IMR-90 (cell line): Measurements from ENCODE around the gene SVEP1. TPM values are rescaled to one million over a fixed set of nuclear protein-coding genes. Genes with fewer than 3 reads are reported as not detected.

ENCODE experiments used
- ATAC-seq: fragments of 200-7000 bp; cut with Tn5 transposase; 2 replicates; pipeline ENCODE4 v1.9.1; 2020; ENCODE audit warnings: low read depth, mild to moderate bottlenecking, moderate library complexity
- BruUV-seq: library from RNA; stranded (reverse); fragments of 400-500 nt; replicated peaks from 2 replicates; lab custom pipeline; 2021; lab: Mats Ljungman, UMichigan
- CTCF ChIA-PET: fragments of 300-600 bp; formaldehyde crosslinking; extraction: SDS; loops from one replicate; lab custom pipeline; 2021; ENCODE audit warnings: antibody characterized with exemption; lab: Yijun Ruan, JAX
- POLR2A ChIA-PET: fragments of 300-600 bp; sonication (Branson Sonifier 250); formaldehyde crosslinking; loops from one replicate; lab custom pipeline; 2022; ENCODE audit warnings: antibody characterized with exemption; ENCODE audit not compliant: unreplicated experiment; lab: Charles Lee
- DNase-seq: peaks from one replicate; pipeline ENCODE4 v3.0.0; 2013
- H2AFZ ChIP-seq: replicated peaks from 2 replicates; pipeline ENCODE3; 2013; ENCODE audit warnings: low read length, mild to moderate bottlenecking; ENCODE audit not compliant: poor library complexity
- H2AK5ac ChIP-seq: 2 replicates; pipeline ENCODE4 v1.6.1; 2013; ENCODE audit warnings: low read depth, low read length, inconsistent platforms
- H2AK9ac ChIP-seq: replicated peaks from 2 replicates; pipeline ENCODE3; 2013; ENCODE audit warnings: mild to moderate bottlenecking, low read depth, low read length, moderate library complexity; ENCODE audit not compliant: poor library complexity
- H2BK120ac ChIP-seq: 2 replicates; pipeline ENCODE4 v1.6.1; 2013; ENCODE audit warnings: low read depth, low read length, inconsistent platforms
- H2BK15ac ChIP-seq: 3 replicates; pipeline ENCODE4 v1.6.1; 2013; ENCODE audit warnings: low read depth, low read length, inconsistent platforms
- H2BK20ac ChIP-seq: 2 replicates; pipeline ENCODE4 v1.6.1; 2013; ENCODE audit warnings: low read depth, mild to moderate bottlenecking, inconsistent platforms, low read length, moderate library complexity
- H2BK5ac ChIP-seq: 2 replicates; pipeline ENCODE4 v1.6.1; 2013; ENCODE audit warnings: mild to moderate bottlenecking, low read depth, low read length, inconsistent platforms; ENCODE audit not compliant: poor library complexity, severe bottlenecking
- H3K14ac ChIP-seq: replicated peaks from 2 replicates; pipeline ENCODE4 v1.6.1; 2013; ENCODE audit warnings: low read depth, low read length, inconsistent platforms
- H3K18ac ChIP-seq: 2 replicates; pipeline ENCODE4 v1.6.1; 2013; ENCODE audit warnings: low read depth, low read length, control low read depth
- H3K23ac ChIP-seq: 2 replicates; pipeline ENCODE4 v1.6.1; 2013; ENCODE audit warnings: low read depth, low read length, inconsistent platforms
- H3K27ac ChIP-seq: 2 replicates; pipeline ENCODE4 v1.5.1; 2013; ENCODE audit warnings: mild to moderate bottlenecking, control low read depth, low read length; ENCODE audit not compliant: insufficient read depth
- H3K27me3 ChIP-seq: 2 replicates; pipeline ENCODE4 v1.6.1; 2013; ENCODE audit warnings: low read length; ENCODE audit not compliant: control insufficient read depth, insufficient read depth
- H3K36me3 ChIP-seq: 2 replicates; pipeline ENCODE4 v1.6.1; 2013; ENCODE audit warnings: low read length, mixed read lengths; ENCODE audit not compliant: control insufficient read depth, insufficient read depth
- H3K4ac ChIP-seq: 2 replicates; pipeline ENCODE4 v1.6.1; 2013; ENCODE audit warnings: low read depth, low read length, inconsistent platforms
- H3K4me1 ChIP-seq: 2 replicates; pipeline ENCODE4 v1.6.1; 2013; ENCODE audit warnings: low read length, mixed read lengths; ENCODE audit not compliant: control insufficient read depth, insufficient read depth
- H3K4me2 ChIP-seq: 2 replicates; pipeline ENCODE4 v1.6.1; 2013; ENCODE audit warnings: low read depth, mild to moderate bottlenecking, control low read depth, low read length, moderate library complexity
- H3K4me3 ChIP-seq: 2 replicates; pipeline ENCODE4 v1.5.1; 2013; ENCODE audit warnings: low read depth, mild to moderate bottlenecking, control low read depth, low read length, moderate library complexity; ENCODE audit not compliant: insufficient read depth
- H3K56ac ChIP-seq: 2 replicates; pipeline ENCODE4 v1.6.1; 2013; ENCODE audit warnings: low read length, inconsistent platforms; ENCODE audit not compliant: insufficient read depth; ENCODE audit errors: extremely low read depth
- H3K79me1 ChIP-seq, 2 experiments: 2 replicates each; pipeline ENCODE4 v1.6.1; 2013; ENCODE audit warnings: low read length in 2 of 2, inconsistent platforms in 1 of 2, low read depth in 1 of 2
- H3K9ac ChIP-seq: 2 replicates; pipeline ENCODE4 v1.6.1; 2013; ENCODE audit warnings: low read depth, low read length, control low read depth
- H3K9me1 ChIP-seq: 2 replicates; pipeline ENCODE4 v1.6.1; 2013; ENCODE audit warnings: low read length, inconsistent platforms; ENCODE audit not compliant: insufficient read depth
- H3K9me3 ChIP-seq: 2 replicates; pipeline ENCODE4 v1.6.1; 2013; ENCODE audit warnings: low read length; ENCODE audit not compliant: control insufficient read depth, insufficient read depth
- H4K20me1 ChIP-seq: 2 replicates; pipeline ENCODE4 v1.6.1; 2013; ENCODE audit warnings: low read length, inconsistent platforms; ENCODE audit not compliant: insufficient read depth
- H4K5ac ChIP-seq: 2 replicates; pipeline ENCODE4 v1.6.1; 2013; ENCODE audit warnings: mild to moderate bottlenecking, low read depth, low read length, control low read depth
- H4K8ac ChIP-seq, 2 experiments: 2 replicates each; pipeline ENCODE4 v1.6.1; 2013; ENCODE audit warnings: low read depth in 2 of 2, low read length in 2 of 2, control low read depth in 1 of 2, inconsistent platforms in 1 of 2
- H4K91ac ChIP-seq: 2 replicates; pipeline ENCODE4 v1.6.1; 2013; ENCODE audit warnings: low read depth, low read length, inconsistent platforms; ENCODE audit not compliant: insufficient read depth
- CEBPB ChIP-seq: IDR thresholded peaks from 2 replicates; pipeline ENCODE4 v1.6.1; 2012; ENCODE audit warnings: low read depth, low read length, improper control_type of control experiment
- FOS ChIP-seq: fragments of 150-350 bp; IDR thresholded peaks from 2 replicates; pipeline ENCODE4 v1.6.1; 2016; ENCODE audit warnings: low read depth, low read length
- MAFK ChIP-seq: IDR thresholded peaks from 2 replicates; pipeline ENCODE4 v1.6.1; 2012; ENCODE audit warnings: low read depth, low read length, improper control_type of control experiment
- MXI1 ChIP-seq: IDR thresholded peaks from 2 replicates; pipeline ENCODE4 v1.6.1; 2012; ENCODE audit warnings: low read depth, mild to moderate bottlenecking, low read length, moderate library complexity, borderline replicate concordance
- POLR2A ChIP-seq: IDR thresholded peaks from 2 replicates; pipeline ENCODE4 v1.6.1; 2012; ENCODE audit warnings: mild to moderate bottlenecking, low read depth, low read length
- SMC3 ChIP-seq: fragments of 150-350 bp; IDR thresholded peaks from 2 replicates; pipeline ENCODE4 v1.6.1; 2016; ENCODE audit warnings: low read depth, mild to moderate bottlenecking, antibody characterized with exemption, low read length, moderate library complexity
- WGBS, 2 experiments: methylation state at CpG; one replicate each; pipeline versions ENCODE4 v1.1.5 to v1.1.7; 2013; ENCODE audit warnings: missing lambda C conversion rate in 2 of 2; ENCODE audit not compliant: insufficient read length in 1 of 2; ENCODE audit errors: extremely low coverage in 2 of 2; 5-methylcytosine and 5-hydroxymethylcytosine counted together
- dilution Hi-C: fragments of 300-500 bp; cut with HindIII; formaldehyde crosslinking; loops from one replicate; pipeline ENCODE4 v1.14.3; 2018; ENCODE audit warnings: low sequenced_read_pairs; ENCODE audit not compliant: unreplicated experiment
- in situ Hi-C: fragments of 300-500 bp; cut with MboI; formaldehyde crosslinking; loops from 3 replicates; pipeline ENCODE4 v1.14.3; 2019; ENCODE audit warnings: low sequenced_read_pairs, inconsistent platforms, mixed read lengths
- intact Hi-C: fragments of 100-400 bp; cut with micrococcal nuclease; formaldehyde crosslinking; loops from 2 replicates; pipeline ENCODE4 v1.10.0; 2022
- polyA plus RNA-seq, 3 experiments: library from polyadenylated mRNA; depleted of rRNA; stranded (reverse); fragments of >200 nt; gene quantifications; 2 replicates each; pipeline ENCODE4 v1.2.3, GENCODE V29; 2012; ENCODE audit warnings: low replicate concordance in 1 of 3
- total RNA-seq: library from RNA; depleted of rRNA; stranded (reverse); fragments of >200 nt; gene quantifications from 2 replicates; pipeline ENCODE4 v1.2.3, GENCODE V29; 2012
- TF ChIP-seq, protein P1 (sequence below): fragments of 150-350 bp; IDR thresholded peaks from 2 replicates; pipeline ENCODE4 v1.6.1; 2016; ENCODE audit warnings: low read depth, mild to moderate bottlenecking, low read length, moderate library complexity, borderline replicate concordance

The SVEP1 gene
- total and polyA plus RNA-seq, 2 of the 4 experiments (the other 2 are of a cell fraction), result 4.8 to 16.7 TPM

DNA sequence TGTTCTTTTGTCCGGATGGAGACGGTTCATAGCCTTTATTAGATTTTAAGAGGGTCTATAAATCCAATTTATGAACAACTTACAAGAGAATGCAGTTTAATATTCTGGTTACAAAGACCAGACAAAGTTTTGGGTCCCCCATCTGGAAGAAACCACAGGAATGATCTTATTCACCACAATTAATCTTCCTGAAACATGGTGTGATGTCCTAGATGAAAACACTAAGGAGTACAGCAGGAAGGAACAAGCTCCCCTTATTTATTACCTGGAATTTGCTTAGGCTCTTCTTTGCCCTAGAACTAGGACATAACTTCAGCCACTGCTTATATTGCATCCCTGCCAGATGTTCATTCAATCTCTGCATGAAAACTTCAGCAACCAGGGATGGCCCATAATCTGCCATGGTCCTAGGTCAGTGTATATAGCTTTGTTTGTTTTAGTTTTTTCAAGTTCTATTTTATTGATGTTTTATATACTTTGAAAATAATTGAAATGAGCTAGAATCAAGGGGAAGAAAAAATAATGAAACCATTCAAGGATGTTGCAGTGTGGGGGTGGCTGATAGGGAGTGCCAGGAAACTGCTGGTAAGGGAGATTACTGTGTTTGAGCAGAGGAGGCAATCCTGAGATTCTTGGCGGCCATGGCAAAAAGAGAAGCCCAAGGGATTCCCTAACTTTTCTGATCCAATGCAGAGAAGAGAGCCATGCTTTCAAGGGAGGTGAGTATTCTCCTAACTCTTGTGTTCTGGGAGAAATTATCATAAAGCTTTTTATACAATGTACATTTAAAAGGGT, 258.7 kb downstream of the SVEP1 start:
- Histone ChIP-seq H3K18ac (no peak overlapping the region), H3K27me3 (peaks cover 7% of the 10 kb centered on the region; the same call in 1 of the 2 replicates), H3K56ac (no peak overlapping the region), H2AK5ac (no peak overlapping the region), H2BK15ac (no peak overlapping the region), H2AFZ (no peak overlapping the region), H3K4me2 (no peak overlapping the region), H2BK5ac (no peak overlapping the region), H2BK120ac (no peak overlapping the region), H3K4ac (no peak overlapping the region), H3K79me1 (no peaks in the 10 kb centered on the region), H4K20me1 (no peaks in the 10 kb centered on the region), H3K4me3 (no peak overlapping the region), H3K9me1 (no peaks in the 10 kb centered on the region), H4K5ac (no peak overlapping the region), H3K23ac (no peak overlapping the region), H3K36me3 (no peaks in the 10 kb centered on the region), H2BK20ac (no peak overlapping the region), H3K27ac (no peak overlapping the region), H4K8ac (no peak overlapping the region), H4K91ac (no peak overlapping the region), H3K9ac (no peak overlapping the region), H2AK9ac (no peak overlapping the region), H3K9me3 (no peaks in the 10 kb centered on the region), H3K4me1 (no peaks in the 10 kb centered on the region; the same call in 1 of the 2 replicates), H3K14ac (no peak overlapping the region)
- whole genome bisulfite sequencing, 2 experiments, result no CpG with 5 or more reads among the region's 3 CpGs
- TF ChIP-seq SMC3 (no peak), POLR2A (no peak), MXI1 (no peak), MAFK (no peak), CEBPB (no peak), FOS (no peak)
- TF ChIP-seq, protein P1, sequence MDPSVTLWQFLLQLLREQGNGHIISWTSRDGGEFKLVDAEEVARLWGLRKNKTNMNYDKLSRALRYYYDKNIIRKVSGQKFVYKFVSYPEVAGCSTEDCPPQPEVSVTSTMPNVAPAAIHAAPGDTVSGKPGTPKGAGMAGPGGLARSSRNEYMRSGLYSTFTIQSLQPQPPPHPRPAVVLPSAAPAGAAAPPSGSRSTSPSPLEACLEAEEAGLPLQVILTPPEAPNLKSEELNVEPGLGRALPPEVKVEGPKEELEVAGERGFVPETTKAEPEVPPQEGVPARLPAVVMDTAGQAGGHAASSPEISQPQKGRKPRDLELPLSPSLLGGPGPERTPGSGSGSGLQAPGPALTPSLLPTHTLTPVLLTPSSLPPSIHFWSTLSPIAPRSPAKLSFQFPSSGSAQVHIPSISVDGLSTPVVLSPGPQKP, result no peak
- in situ Hi-C loops, result loop anchor here (25.0 kb wide), 1 partner anchor 1016 kb away; the partner anchor contains the start of gene OR2K2
- DNase-seq (peak; percentile 13), ATAC-seq (peak; percentile 38; the same call in 1 of the 2 replicates)
- ChIA-PET POLR2A (no interaction called here), CTCF (interaction anchor here (1.1 kb wide), 1 partner anchor 63 kb away, joined by 3 read pairs; no protein-coding TSS in a partner anchor)
- BruUV-seq, result no TSS peak
- intact Hi-C loops, result no loop called here
- dilution Hi-C loops, result no loop called here
